ENCODE results near the gene KRTAP20-1.

The KRTAP20-1 gene, protein sequence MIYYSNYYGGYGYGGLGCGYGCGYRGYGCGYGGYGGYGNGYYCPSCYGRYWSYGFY

DNA sequence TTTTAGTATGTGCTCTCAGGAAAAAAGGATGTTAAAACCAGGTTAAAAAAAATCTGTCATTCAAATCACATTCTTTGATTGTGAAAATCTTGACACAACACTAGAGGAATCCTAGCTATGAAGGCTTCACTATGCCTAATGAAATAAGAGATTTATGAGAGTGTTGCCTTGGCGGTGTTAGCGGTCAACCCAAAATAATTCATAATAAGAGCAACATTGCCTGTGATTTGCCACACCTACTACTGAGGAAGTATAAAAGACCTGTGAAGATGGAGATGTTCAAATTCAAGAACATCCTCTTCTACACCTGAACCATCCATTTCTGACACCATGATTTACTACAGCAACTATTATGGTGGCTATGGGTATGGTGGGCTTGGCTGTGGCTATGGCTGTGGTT, at the start of gene KRTAP20-1:
Gene KRTAP20-1, plus strand, starts transcription at position 301 of the 400 bp plus-strand sequence. Its CDS starts 30 bp downstream, at position 331.
- no peak for DNase-seq (ENCODE audit: low read depth in 3 of 3)

DNA sequence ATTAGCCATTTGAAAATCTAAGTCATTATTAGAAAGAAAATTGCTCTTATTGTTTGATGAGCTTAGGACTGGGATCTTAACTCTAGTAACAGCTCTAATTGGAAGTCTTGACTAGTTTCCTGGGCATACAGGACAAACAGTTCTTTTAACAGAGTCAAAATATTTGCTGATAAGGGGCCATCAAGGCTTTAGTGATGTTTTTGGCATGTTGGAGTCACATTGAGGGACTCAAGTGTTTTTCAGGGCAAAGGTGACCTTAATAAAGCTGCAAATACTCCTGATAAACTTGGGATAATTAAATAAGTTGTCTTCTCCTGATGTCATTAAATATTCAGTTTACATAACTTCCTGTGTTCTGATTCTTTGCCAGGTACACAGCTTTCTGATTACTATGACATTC, 48.6 kb upstream of the KRTAP20-1 start:
- DNase-seq (ENCODE audit: low read depth in 3 of 3): no peak

DNA sequence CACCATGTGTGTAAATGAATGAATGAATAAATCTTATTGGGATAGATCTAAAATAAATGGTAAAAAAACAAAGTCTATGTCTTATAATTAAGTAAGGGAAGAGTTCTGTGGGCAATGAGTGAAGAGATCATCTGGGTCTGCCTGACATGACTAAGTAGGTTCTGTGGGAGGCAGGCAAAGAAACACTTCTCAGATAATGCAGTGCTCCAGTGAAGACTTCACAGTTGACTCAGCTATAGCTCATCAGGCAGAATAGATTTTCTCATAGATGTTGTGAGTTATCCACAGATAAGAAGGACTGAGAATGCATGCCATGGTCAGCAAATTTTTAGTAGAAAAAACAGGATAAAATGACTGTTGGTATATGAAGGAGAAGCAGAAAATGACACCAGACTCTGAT, 38.5 kb upstream of the KRTAP20-1 start:
- DNase-seq (ENCODE audit: low read depth in 3 of 3): no peak

DNA sequence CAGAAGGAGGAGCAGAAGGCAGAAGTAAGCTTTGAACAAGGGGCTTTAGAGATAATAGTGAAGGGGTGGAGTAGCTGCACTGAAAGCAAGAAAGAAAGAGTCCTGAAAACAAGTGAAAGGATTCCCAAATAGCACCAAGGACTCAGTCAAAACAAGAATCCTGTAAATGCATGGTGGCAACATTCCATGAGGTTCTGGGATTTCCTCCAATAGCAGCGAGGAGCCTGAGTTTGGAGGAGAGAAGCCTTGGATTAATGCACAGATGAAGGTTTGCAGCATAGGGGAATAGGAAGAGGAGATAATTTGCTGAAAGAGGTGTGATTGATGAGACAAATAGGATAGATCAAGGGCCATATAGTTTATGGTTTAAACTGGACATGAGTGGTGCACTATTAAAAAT, 36.9 kb upstream of the KRTAP20-1 start:
- DNase-seq (ENCODE audit: low read depth in 3 of 3): no peak

DNA sequence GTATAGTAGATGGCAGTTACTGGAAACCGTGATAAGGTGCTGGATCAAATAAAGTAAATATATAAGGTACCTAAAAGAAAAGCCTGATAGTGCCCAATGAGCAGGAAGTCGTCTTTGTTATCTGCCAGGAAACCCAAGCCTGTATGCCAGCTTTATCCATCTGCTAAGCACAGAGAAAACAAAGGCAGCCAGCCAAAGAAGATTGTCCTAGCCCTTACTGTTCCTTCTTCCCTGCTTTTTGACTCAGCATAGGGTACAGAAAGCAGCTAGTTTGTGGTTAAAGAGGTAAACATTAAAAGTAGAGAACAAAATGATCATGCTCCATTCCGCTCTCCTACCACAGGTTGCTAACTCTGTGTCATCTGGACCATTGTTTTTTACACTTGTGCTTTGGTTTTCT, 36.1 kb upstream of the KRTAP20-1 start:
- no peak for DNase-seq (ENCODE audit: low read depth in 3 of 3)

DNA sequence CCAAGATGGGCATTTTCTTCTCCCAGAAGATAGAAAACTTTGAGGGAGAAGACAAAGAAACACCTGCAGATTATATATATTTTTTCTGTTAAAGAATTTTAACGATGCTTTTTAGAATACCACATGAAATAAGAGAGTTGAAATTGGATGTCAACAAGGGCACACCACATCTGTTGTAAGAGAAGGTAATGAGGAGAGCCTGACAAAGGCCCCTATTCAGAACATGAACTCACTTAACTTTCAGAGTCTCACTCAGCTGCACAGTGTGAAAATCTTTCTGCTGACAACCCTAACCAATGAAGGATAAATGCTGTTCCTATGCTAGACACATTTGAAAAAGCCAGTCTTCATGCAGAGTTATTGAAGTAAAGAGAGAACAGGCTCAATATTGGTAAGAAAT, 33.4 kb upstream of the KRTAP20-1 start:
- no peak for DNase-seq (ENCODE audit: low read depth in 3 of 3)

DNA sequence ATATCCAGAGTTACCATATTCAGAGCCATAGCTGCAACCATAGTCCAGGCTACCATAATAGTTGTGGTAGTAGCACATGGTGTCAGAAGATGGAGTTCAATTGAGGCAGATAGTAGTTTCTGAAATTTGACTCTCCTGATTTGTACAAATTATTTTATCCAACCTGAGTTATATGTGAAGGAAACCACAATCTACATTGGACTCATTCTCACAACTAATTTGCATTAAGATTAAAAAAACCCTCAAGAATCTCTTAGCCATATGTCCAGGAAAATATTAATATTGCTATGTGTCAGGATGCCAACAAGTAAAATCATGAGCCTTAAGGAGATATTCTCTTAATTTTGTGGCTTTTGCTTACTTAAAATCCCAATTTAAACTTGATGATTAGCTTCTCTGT, 25.9 kb upstream of the KRTAP20-1 start, which contains the start of gene KRTAP22-2:
Gene KRTAP22-2, minus strand, starts transcription at position 101 of the 400 bp plus-strand sequence.
- DNase-seq (ENCODE audit: low read depth in 3 of 3): no peak

DNA sequence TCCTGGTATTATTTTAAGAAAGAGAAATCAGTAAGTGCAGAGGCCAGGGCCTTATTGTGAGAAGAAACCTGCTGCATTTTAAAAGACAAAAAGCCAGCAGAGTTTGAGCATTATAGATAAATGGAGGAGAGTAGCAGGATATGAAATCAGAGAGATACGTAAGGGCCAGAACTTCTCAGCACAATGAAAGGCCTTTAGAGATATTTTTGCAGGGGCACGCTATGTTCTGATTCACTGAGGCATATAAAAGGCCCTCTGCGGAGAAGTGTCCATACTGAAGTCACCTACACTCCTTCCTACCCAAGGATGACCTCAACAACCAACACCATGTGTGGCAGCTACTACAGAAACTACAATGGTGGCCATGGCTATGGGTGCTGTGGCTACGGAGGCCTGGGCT, 24.1 kb upstream of the KRTAP20-1 start, which contains the start of gene KRTAP6-3:
Gene KRTAP6-3, plus strand, starts transcription at position 301 of the 400 bp plus-strand sequence. Its CDS starts 6 bp downstream, at position 307.
- DNase-seq (ENCODE audit: low read depth in 3 of 3): no peak

DNA sequence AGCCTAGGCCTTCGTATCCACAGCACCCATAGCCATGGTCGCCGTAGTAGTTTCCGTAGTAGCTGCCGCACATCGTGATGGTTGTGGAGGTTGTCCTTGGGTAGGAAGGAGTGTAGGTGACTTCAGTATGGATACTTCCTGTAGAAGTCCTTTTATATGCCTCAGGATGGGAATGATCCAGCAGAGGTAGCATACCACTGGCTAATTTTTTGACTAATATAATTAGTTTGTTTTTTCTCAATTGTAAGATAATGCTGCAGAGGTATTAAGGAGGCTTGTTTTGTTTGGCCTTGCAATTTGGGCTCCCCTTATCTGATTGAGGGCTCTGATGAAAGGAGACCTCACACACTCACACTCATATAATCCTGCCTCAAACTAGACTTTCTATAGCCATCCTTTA, 17.4 kb upstream of the KRTAP20-1 start, which contains the start of gene KRTAP6-2:
Gene KRTAP6-2, minus strand, starts transcription at position 101 of the 400 bp plus-strand sequence. Its CDS starts 28 bp downstream, at position 73.
- no peak for DNase-seq (ENCODE audit: low read depth in 3 of 3)

DNA sequence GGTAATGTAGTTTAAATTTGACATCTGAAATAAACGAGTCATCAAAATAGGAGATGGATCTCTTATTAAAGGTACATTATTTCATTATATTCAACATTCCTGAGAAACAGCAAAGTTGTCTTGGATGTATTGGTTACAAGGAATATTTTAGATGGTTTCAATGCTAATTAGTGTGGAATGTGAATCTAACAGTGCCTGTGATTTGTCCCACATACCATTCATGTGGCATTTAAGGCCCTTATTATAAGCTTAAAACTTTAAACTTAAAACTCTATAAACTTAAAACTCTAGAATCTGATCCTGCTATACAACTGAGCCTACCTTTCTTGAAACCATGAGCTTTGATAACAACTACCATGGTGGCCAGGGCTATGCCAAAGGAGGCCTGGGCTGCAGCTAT, 15.4 kb upstream of the KRTAP20-1 start, which contains the start of gene KRTAP22-1:
Gene KRTAP22-1, plus strand, starts transcription at position 301 of the 400 bp plus-strand sequence.
- DNase-seq (ENCODE audit: low read depth in 3 of 3): no peak

DNA sequence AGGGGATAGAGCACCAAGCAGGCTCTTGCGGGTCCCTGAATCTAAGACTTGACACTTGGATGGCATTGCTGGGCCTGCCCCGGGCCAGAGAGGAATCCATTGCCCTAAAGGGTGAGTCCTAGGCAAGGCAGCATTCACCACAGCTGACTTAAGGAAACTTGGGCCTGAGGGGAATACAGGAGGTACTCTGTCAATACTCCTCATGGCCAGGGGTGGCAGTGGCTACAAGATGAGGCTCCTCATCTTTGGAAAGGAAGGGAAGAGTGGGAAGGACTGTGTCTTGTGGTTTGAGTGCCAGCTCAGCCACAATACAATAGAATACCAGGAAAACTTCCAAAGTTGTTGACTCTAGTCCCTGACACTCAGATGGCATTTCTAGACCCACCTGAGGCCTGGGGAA, 10.3 kb upstream of the KRTAP20-1 start:
- DNase-seq (ENCODE audit: low read depth in 3 of 3): no peak

DNA sequence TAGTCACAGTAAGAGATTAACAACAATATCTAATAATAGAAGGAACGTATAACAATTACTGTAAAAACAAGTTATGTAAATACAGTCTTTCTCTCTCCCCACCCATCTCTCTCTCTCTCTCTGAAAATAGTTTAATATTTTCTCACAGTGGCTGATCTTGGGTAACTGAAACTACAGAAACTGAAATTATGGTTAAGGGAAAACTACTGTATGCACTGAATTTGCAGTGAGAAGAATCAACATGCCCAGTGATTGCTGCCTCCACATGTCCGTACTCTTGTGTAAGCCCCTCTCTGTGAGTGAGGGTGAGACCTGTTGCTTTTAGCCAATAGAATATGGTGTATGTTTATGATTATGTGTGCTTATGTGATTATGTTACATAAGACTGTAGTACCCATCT, 4.1 kb upstream of the KRTAP20-1 start:
- no peak for DNase-seq (ENCODE audit: low read depth in 3 of 3)

DNA sequence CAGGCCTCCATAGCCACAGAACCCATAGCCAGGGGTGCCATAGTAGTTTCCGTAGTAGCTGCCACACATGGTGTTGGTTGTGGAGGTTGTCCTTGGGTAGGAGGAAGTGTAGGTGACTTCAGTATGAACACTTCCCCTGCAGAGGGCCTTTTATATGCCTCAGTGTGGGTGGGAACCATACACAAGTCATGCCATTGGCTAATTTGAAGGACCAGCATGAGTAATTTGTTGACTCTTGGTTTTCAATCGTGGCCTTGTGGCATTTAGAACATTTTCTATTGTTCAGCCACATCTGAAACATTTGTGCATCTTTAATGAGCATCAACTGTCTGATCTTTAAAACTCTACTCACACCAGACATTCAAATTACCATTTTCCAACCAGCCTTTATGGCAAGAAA, 2.4 kb upstream of the KRTAP20-1 start, which contains the start of gene KRTAP6-1:
Gene KRTAP6-1, minus strand, starts transcription at position 95 of the 400 bp plus-strand sequence. Its CDS starts 26 bp downstream, at position 69.
- DNase-seq (ENCODE audit: low read depth in 3 of 3): no peak

DNA sequence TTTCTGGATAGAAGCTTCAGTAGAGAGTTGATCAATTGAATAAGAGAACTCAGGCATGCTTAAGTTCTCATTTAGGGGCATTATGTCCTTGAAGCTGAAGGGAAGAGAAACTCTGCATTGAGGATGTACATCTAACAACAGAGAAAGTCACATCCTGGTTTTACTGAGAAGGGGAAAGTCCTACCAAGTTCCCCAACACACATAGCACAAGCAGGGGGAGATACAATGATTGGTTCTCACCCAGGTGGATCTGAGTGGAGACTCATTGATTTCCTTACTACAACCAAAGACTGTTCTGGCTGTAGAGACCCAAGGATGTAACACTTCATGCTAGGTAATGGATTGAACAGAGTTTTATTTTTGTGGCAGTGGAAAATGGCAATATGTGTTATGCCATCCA, 1.0 kb upstream of the KRTAP20-1 start:
- DNase-seq (ENCODE audit: low read depth in 3 of 3): no peak

DNA sequence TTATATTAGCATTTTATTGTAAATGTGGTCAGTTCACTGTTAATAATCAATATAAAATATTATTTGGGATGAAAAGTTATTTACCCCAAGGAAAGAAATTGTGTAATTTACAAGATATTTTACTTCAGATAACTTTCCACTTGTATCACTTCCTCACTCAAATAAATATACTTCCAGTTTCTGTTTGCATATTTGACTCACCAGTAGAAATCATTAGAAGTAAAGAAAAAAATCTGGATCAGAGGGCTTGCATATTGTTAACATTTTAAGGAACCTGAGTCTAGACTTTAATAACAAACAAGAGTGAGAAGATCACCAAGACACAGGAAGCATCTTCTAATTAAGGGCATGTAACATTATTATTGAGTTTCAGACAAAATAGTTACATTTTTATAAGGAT, 3.9 kb downstream of the KRTAP20-1 start:
- DNase-seq (ENCODE audit: low read depth in 3 of 3): no peak

DNA sequence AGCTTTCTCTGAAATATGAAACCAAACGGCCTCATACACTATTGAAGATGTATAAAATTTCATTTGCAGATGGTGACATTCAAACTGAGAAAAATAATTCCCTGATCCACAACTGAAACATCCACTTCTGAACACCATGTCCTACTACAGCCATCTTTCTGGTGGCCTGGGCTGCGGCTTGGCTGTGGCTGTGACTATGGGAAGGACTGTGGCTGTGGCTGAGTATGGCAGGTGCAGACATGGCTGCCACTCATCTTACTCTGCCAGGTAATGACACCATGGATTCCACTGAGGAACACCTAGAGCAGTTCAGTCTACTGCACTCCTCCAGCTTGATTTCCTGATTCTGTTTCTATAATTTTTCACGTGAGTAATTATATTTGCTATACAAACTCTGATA, 4.3 kb downstream of the KRTAP20-1 start, which contains the start of gene KRTAP20-4:
Gene KRTAP20-4, plus strand, starts transcription at position 106 of the 400 bp plus-strand sequence.
- no peak for DNase-seq (ENCODE audit: low read depth in 3 of 3)

DNA sequence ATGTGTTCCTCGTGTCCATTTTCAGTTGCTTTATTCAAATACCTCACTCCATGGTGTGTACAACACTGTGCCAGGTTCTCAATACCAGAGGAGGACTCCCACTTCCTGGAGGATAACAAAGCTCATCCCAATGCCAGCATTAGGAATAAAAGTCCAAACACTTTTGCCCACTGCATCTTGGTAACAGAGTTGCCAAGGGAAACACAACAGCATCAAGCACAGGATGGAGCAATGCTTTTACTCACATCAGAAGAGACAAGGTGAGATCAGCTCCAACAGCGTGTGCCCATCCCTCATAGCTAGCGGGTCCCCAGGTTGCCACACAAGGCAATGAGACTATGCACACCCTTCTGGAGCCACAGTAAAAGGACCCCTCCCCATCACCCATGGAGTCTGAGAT, 7.1 kb downstream of the KRTAP20-1 start:
- DNase-seq (ENCODE audit: low read depth in 3 of 3): no peak

DNA sequence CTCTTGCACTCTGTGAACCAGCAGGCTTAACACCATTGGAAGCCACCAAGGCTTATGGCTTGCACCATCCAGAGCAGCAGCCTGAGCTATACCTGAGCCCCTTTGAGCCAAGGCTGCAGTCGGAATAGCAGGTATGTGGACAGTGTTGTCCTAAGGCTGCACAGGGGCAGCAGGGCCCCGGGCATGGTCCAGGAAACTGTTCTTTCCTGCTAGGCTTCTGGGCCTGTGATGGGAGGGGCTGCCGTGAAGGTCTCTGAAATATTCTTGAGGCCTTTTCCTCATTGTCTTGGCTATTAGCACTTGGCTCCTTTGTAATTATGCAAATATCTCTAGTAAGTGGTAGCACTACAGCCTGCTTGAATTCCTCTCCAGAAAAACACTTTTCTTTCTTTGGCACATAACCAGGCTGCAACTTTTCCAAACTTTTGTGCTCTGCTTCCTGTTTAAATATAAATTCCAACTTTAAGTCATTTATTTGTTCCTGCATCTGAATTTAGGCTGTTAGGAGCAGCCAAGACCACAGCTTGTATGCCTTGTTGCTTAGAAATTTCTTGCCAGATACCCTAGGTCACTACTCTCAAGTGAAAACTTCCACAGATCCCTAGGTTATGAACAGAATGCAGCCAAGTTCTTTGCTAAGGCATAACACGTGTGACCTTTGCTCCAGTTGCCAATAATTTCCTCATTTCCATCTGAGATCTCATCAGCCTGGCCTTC, 9.4 kb downstream of the KRTAP20-1 start:
- DNase-seq (ENCODE audit: low read depth in 3 of 3): no peak

DNA sequence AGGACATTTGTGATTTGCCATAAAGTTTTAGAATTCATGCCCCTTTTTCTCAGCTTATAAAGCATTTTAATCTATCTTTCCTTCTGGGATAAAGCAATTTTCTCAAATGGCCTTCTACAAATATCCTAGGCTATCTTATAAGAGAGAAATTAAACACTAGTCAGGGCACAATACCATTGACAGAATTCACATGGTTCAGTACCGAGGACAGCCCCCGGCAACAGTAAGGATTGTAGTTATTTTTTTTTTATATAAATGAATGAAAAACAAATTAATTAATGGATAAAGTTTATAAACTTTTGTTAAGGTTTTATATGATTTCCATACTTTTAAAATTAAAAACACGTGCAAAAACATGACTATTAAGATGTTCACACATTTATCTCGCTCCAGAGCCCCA, 11.9 kb downstream of the KRTAP20-1 start:
- DNase-seq (ENCODE audit: low read depth in 3 of 3): no peak

DNA sequence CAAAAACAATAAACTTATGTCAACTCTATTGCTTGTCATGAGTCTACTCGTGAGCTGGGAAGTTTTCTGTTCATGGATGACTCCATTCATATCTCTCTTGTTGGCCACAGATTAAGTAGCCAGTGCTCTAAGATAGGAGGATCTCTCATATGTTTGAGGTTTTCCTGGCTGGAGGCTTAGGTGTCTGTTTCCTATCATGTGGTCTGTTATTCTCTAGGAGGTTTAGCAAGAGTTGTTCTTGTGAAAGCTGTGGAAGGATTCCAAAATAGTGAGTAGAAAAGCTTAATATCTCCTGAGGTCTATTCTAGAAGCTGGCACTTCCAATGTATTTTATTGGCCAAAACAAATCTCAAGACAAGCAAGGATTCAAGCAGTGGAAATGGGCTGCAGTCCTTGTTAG, 13.0 kb downstream of the KRTAP20-1 start:
- no peak for DNase-seq (ENCODE audit: low read depth in 3 of 3)

DNA sequence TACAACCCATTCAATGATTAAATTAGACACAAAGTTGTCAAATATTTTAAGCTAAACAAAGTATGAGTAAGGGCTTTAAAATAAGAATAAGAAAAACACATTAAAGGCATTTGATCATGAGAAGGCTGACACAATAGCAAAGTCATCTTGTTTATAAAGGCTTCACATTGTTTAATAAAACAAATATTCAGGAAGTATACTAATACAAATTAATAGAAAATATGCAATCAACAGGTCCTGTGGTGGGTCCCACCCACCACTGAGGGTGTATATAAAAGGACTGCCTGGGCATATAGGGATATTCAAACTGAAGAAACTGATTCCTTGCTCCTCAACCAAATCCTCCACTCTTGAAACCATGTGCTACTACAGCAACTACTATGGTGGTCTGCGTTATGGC, 18.7 kb downstream of the KRTAP20-1 start, which contains the start of gene KRTAP20-2:
Gene KRTAP20-2, plus strand, starts transcription at position 301 of the 400 bp plus-strand sequence. Its CDS starts 58 bp downstream, at position 359.
- no peak for DNase-seq (ENCODE audit: low read depth in 3 of 3)

DNA sequence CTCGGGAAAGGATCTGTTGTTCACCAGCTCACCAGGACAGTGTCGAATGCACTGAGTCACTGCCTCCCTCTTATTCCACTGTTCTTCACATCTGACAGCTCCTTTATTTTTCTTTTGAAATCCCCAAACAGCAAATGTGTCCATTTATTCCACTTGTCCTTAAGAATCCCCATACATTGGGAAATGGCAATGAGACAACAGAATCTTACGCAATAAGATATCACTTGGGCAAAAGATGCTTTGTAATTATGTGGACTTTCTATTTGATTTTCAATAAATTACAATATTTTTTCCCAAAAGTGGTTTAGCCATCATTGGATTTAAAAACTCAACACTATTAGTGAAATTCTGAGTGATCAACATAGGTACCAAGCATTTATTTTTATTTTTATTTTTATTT, 22.5 kb downstream of the KRTAP20-1 start:
- no peak for DNase-seq (ENCODE audit: low read depth in 3 of 3)

DNA sequence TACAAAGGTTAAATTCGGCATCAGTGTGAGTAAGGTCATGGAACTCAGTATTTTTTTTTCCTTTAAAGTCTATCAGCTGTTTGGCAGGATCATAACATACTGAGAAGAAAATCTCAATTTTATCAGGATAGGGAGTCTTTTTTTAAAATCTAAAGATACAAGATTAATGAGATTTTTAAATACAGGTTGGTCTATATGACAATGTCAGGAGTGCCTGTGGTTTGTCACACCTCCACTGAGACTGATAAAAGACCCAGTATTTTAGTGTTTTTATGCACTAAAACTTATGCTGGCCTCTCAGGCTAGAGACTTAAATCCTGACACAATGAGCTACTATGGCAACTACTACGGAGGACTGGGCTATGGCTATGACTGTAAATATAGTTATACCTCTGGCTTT, 26.3 kb downstream of the KRTAP20-1 start, which contains the start of gene KRTAP20-3:
Gene KRTAP20-3, plus strand, starts transcription at position 301 of the 400 bp plus-strand sequence.
- DNase-seq (ENCODE audit: low read depth in 3 of 3): no peak
